Fibroblast of lung (primary cell): ENCODE results near the gene DNMT3L. TPM values are rescaled to one million over a fixed set of nuclear protein-coding genes. Genes with fewer than 3 reads are reported as not detected.

ENCODE experiments used
- DNase-seq, 2 donors: peaks; one replicate each; pipeline versions ENCODE4 v3.0.0 to v3.0.0-alpha.2; 2010; ENCODE audit warnings: low read depth in 2 of 2
- H2AFZ ChIP-seq: 2 replicates; pipeline ENCODE4 v1.5.1; 2012; ENCODE audit warnings: low read length, control low read depth, inconsistent platforms
- H3K27ac ChIP-seq: 2 replicates; pipeline ENCODE4 v1.5.1; 2011; ENCODE audit warnings: low read length, control low read depth; ENCODE audit not compliant: insufficient read depth
- H3K27me3 ChIP-seq: 2 replicates; pipeline ENCODE4 v1.5.1; 2011; ENCODE audit warnings: mild to moderate bottlenecking, low read length; ENCODE audit not compliant: control insufficient read depth, insufficient read depth
- H3K36me3 ChIP-seq: 2 replicates; pipeline ENCODE4 v1.5.1; 2011; ENCODE audit warnings: low read length; ENCODE audit not compliant: control insufficient read depth, insufficient read depth
- H3K4me1 ChIP-seq: 2 replicates; pipeline ENCODE4 v1.5.1; 2011; ENCODE audit warnings: low read length; ENCODE audit not compliant: control insufficient read depth, insufficient read depth; ENCODE audit errors: extremely low read depth
- H3K4me2 ChIP-seq: 2 replicates; pipeline ENCODE4 v1.5.1; 2011; ENCODE audit warnings: low read length, control low read depth; ENCODE audit not compliant: insufficient read depth; ENCODE audit errors: extremely low read depth
- H3K4me3 ChIP-seq, 4 experiments: fragments of 200-600 bp in 1 of 4; sonication (generic) in 1 of 4; replicated peaks in 1 of 4; 2 replicates each; pipeline ENCODE4 v1.5.1; 2011 to 2016; ENCODE audit warnings: low read length in 4 of 4, low read depth in 3 of 4, mild to moderate bottlenecking in 3 of 4, control low read depth in 2 of 4, inconsistent platforms in 1 of 4, mixed read lengths in 1 of 4; ENCODE audit not compliant: insufficient read depth in 1 of 4; ENCODE audit errors: control extremely low read depth in 1 of 4
- H3K79me2 ChIP-seq: 2 replicates; pipeline ENCODE4 v1.5.1; 2012; ENCODE audit warnings: mild to moderate bottlenecking, low read length, inconsistent platforms; ENCODE audit not compliant: control insufficient read depth, insufficient read depth
- H3K9ac ChIP-seq: 2 replicates; pipeline ENCODE4 v1.5.1; 2011; ENCODE audit warnings: mild to moderate bottlenecking, low read length, control low read depth; ENCODE audit not compliant: insufficient read depth
- H3K9me3 ChIP-seq: 2 replicates; pipeline ENCODE4 v1.5.1; 2012; ENCODE audit warnings: low read depth, low read length; ENCODE audit not compliant: control insufficient read depth, insufficient read depth
- H4K20me1 ChIP-seq: 2 replicates; pipeline ENCODE4 v1.5.1; 2011; ENCODE audit warnings: low read length; ENCODE audit not compliant: control insufficient read depth, insufficient read depth; ENCODE audit errors: extremely low read depth
- CTCF ChIP-seq, 2 donors: IDR thresholded peaks in 1 of 2; conservative IDR thresholded peaks in 1 of 2; 1 replicate in 1 of 2; 2 replicates in 1 of 2; pipeline ENCODE4 v1.5.1; 2011 to 2012; ENCODE audit warnings: low read length in 2 of 2, control low read depth in 1 of 2, inconsistent platforms in 1 of 2, low read depth in 1 of 2, mild to moderate bottlenecking in 1 of 2
- EZH2 ChIP-seq: IDR thresholded peaks from 2 replicates; pipeline ENCODE4 v1.5.1; 2012; ENCODE audit warnings: low read length, control low read depth, mild to moderate bottlenecking; ENCODE audit errors: missing control alignments
- polyA plus RNA-seq, 2 donors: library from polyadenylated mRNA; depleted of rRNA in 1 of 2; stranded (reverse) in 1 of 2; unstranded in 1 of 2; fragments of >200 nt; gene quantifications; 2 replicates each; pipeline ENCODE4 v1.2.1, GENCODE V29; 2011 to 2012; ENCODE audit warnings: missing spikeins in 1 of 2
- total RNA-seq: library from RNA; depleted of rRNA; stranded (reverse); fragments of >200 nt; gene quantifications from 2 replicates; pipeline ENCODE4 v1.2.1, GENCODE V29; 2014

Gene DNMT3L
- total and polyA plus RNA-seq, 2 donors (not counting 1 experiment from before 2014, with no cell fraction given), result not detected

DNA sequence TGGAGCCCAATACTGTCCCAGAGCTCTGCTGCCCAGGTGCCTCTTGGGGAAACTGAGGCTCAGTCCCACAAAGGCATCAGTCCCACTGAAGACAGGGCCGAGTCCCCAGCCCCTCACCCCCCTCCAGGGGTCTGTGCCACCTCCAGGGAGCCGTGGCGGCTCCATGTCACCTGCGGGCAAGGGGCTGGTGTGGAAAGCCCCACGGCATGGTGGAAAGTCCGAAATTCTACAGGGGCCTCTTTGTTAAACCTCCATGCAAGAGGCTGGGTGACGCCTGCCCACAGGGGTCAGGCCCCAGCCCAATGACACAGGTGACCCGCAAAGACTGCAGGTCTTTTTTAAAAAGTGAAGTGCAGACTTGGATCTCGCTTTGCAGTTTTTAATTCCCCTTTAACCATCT, 20.7 kb upstream of the DNMT3L start:
- Histone ChIP-seq H3K9me3 (no peaks in the 10 kb centered on the region), H4K20me1 (no peaks in the 10 kb centered on the region), H3K4me3 (no peak overlapping the region), H3K27ac (no peak overlapping the region), H3K79me2 (no peaks in the 10 kb centered on the region), H3K4me2 (no peak overlapping the region), H3K27me3 (no peaks in the 10 kb centered on the region), H2AFZ (no peak overlapping the region), H3K9ac (no peak overlapping the region), H3K36me3 (no peaks in the 10 kb centered on the region), H3K4me1 (no peaks in the 10 kb centered on the region)
- TF ChIP-seq CTCF (conservative IDR thresholded peaks at IDR 0.05 in 1 of 2, IDR thresholded peaks at IDR 0.05 in 1 of 2; ENCODE audit: low read depth in 1 of 2, low read length in 2 of 2), result no peak
- no peak for TF ChIP-seq EZH2
- DNase-seq, result no peak

- H3K27ac ChIP-seq, result no peak overlapping the region
- no peak for DNase-seq
- H4K20me1 ChIP-seq, result no peaks in the 10 kb centered on the region
- no peak overlapping the region for H2AFZ ChIP-seq
- H3K9me3 ChIP-seq, result no peaks in the 10 kb centered on the region
- H3K36me3 ChIP-seq, result no peaks in the 10 kb centered on the region
- TF ChIP-seq EZH2 (no peak), CTCF (conservative IDR thresholded peaks at IDR 0.05 in 1 of 2, IDR thresholded peaks at IDR 0.05 in 1 of 2; ENCODE audit: low read depth in 1 of 2, low read length in 2 of 2) (no peak)
- H3K79me2 ChIP-seq, result no peaks in the 10 kb centered on the region
- no peaks in the 10 kb centered on the region for H3K4me1 ChIP-seq
- no peak overlapping the region for H3K4me2 ChIP-seq
- no peak overlapping the region for H3K4me3 ChIP-seq
- H3K9ac ChIP-seq, result no peak overlapping the region
- H3K27me3 ChIP-seq, result no peaks in the 10 kb centered on the region
Observed at GRCh38 chr21:44281801-44282200, 20.1 kb upstream of the DNMT3L start.

- Histone ChIP-seq H3K4me2 (no peak overlapping the region), H3K27ac (no peak overlapping the region), H3K4me3 (no peak overlapping the region), H3K79me2 (no peaks in the 10 kb centered on the region), H3K27me3 (peaks cover 2% of the 10 kb centered on the region), H3K36me3 (no peaks in the 10 kb centered on the region), H3K9me3 (no peaks in the 10 kb centered on the region), H2AFZ (no peak overlapping the region), H3K9ac (no peak overlapping the region), H3K4me1 (no peaks in the 10 kb centered on the region), H4K20me1 (no peaks in the 10 kb centered on the region)
- no peak for DNase-seq
- TF ChIP-seq EZH2 (no peak), CTCF (conservative IDR thresholded peaks at IDR 0.05 in 1 of 2, IDR thresholded peaks at IDR 0.05 in 1 of 2; ENCODE audit: low read depth in 1 of 2, low read length in 2 of 2) (no peak)
Observed at GRCh38 chr21:44279354-44280260, 17.9 kb upstream of the DNMT3L start.
